ENCODE data around the gene AGO3.
"Not testable (repeated sequence)": the region's sequence is repeated elsewhere in the genome, so short reads cannot be mapped to it uniquely, and the experiment has no call there.

AGO3 gene

DNA sequence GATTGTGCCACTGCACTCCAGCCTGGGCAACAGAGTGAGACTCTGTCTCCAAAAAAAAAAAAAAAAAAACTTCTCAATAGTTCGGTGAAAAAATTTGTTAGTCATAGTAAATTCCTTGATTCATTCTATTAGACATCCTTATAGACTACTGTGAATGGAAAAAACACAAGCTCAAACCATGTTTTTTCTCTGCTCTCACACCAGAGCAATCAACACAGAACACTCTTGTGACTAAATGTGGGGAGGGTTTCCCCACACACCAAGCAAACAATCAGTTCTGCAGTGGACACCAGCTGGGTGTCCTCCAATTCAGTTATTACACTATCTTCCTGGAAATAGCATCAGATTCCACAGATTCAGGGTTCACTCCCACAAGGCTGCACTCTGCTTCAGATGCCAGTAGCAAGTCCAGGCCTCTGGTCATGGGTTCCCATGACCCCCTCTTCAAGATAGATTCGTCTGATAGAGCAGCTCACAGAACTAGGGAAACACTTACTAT, 83.9 kb downstream of the AGO3 start:
- DNase-seq: no peak

DNA sequence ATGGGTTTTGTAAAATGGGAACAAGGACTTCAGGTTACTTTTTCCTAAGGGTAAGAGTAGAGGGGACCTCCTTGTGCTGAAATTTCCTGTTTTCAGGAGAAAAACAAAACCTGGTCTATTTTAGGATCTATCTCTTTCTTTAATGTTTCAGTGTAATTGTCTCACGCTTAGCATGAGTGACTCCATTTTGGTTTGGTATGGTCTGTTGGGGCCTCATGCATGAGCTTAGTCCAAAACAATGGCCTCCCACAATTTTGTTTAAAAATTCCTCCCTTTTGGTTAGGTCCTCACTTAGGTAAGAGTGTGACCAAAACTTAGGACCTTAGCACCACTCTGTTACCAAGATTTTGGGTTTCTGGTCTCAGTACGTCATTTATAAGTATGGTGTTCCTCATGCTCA, 85.8 kb downstream of the AGO3 start:
- no peak for DNase-seq

DNA sequence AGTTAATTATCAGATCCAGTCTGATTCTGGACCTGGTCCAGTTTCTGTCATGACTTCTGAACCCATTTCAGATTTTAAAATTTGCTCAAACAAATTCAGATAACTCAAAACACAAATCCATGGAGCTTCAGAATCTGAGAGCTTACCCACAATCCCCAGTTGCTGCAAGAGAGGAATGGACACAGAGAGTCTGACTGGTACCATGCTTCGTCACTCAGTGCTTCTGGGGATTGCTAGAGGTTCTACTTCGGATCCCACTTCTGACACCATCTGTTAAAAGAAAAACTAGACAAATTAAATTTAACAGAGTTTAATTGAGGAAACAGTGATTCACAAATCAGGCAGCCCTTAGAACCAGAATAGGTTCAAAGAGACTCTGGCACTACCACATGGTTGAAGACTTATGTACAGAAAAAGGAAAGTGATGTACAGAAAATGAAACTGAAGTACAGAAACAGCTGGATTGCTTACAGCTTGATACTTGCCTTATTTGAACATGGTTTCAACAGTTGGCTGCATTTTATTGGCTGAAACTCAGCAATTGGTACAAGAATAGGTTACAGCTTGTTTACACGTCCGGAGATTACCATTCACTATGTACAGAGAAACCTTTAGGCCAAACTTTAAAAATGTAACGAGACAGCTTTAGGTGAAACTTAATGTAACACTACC, 92.3 kb downstream of the AGO3 start:
- DNase-seq: no peak

DNA sequence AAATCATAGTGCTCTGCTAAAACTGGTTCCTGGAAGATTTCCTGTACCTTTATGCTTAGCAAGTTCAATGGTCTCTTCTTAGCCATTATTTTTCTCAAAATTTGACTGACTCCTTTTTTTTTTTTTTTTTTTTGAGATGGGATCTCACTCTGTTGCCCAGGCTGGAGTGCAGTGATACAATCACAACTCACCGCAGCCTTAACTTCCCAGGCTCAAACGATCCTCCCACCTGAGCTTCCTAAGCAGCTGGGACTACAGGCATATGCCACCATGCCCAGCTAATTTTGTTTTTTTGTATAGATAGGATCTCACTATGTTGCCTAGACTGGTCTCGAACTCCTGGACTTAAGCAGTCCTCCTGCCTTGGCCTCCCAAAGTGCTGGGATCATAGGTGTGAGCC, 93.1 kb downstream of the AGO3 start:
- DNase-seq: not testable (repeated sequence)

DNA sequence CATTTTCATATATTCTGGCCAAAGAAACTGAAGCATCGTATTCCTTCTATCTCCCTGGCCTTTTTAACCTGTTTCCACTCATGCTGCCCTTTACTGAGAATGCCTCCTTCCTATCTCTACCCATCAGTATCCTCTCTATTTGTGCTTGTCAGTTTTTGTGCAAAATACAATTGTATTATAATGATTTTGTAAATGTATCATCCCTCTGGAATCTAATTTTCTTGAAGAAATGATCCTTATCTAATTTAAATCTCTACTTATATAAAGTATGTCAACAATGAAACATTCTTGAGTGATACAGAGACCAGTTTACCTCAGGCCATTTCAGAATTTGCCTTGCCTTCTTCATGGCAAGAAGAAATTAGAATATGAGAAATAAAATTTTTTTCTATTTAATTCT, 93.9 kb downstream of the AGO3 start:
- DNase-seq: no peak

DNA sequence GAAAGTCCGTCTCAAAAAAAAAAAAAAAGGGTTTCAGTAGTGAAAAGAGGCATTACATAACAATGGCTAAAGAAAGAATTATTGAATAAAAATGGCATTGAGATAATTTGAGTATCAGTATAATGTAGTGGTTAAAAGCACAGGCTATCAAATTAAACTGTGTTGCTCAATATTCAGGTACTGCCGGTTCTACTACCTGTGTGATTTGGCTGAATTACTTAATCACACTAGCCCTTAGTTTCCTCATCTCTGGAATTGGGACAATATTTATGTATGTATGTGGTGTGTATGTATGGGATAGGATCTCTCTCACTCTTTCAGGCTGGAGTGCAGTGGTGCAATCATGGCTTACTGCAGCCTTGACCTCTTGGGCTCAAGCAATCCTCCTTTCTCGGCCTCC, 96.9 kb downstream of the AGO3 start:
- DNase-seq: no peak

DNA sequence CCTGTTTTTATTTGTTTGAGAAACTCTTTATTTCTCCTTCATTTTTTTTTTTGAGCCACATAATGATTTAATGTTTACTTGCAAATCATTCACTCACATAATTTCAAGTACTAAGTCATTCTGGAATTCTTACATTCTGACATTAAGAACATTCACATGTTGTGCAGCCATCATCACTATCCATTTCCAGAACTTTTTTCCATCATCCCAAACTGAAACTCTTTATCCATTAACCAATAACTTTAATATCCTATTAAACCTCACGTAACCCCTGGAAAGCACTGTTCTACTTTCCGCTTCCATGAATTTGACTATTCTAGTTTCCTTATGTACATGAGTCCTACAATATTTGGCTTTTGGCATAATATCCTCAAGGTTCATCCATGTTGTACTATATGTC, 100.5 kb downstream of the AGO3 start:
- DNase-seq: no peak

DNA sequence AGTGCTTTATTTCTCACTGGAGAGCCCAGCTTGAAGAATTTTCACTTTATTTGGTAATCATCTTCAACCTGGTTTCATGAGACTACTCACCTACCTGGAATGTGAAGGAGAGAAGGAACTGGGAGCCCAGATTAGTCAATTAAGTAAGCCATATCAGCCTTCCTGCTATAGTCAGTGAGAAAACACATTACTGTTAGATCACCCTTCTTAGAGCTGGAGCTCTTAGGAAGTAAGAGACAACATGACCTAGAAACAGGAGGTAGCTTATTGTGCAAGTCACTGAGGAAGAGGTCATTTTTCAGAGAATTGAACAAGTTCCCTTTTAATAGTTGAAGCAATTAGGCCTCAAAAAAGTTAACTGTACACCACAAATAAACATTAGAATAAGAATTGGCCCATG, 103.8 kb downstream of the AGO3 start:
- no peak for DNase-seq

DNA sequence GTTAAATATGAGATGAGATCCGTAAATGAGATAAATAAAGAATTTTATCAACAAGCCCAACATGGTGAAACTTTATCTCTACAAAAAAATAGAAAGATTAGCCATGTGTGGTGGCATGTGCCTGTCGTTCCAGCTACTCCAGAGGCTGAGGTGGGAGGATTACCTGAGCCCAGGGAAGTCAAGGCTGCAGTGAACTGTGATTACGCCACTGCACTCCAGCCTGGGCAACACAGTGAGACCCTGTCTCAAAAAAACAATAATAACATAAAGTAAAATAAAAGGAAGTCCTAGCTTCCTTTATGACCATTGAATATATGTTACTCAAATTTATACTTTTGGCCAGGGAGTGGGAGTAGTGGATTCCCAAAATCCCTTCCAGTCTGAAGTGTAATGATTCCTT, 104.2 kb downstream of the AGO3 start:
- DNase-seq: no peak

DNA sequence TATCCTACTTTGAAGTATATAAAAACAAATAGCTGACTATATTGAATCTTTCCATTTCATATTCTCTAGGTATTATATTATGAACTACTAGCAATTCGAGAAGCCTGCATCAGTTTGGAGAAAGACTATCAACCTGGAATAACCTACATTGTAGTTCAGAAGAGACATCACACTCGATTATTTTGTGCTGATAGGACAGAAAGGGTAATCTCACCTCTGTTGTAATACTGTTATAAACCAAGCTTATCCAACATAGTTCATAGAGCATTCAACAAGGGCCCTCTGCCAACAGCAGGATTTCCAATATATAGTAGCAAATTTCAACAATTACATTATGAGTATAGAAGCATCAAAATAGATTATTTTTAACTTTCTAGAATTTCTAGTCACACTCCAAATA, 109.3 kb downstream of the AGO3 start:
- no peak for DNase-seq

DNA sequence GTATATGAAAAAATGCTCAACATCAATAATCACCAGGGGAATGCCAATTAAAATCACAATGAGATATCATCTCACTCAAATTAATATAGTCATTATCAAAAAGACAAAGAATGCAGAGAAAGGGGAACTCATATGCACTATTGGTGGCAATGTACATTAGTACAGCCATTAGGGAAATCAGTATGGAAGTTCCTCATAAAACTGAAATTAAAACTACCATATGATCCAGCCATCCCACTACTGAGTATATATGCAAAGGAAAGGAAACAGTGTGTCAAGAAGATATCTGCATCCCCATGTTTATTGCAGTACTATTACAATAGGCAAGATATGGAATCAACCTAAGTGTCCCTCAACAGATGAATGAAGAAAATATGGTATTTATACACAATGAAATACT, 120.9 kb downstream of the AGO3 start:
- DNase-seq: no peak

DNA sequence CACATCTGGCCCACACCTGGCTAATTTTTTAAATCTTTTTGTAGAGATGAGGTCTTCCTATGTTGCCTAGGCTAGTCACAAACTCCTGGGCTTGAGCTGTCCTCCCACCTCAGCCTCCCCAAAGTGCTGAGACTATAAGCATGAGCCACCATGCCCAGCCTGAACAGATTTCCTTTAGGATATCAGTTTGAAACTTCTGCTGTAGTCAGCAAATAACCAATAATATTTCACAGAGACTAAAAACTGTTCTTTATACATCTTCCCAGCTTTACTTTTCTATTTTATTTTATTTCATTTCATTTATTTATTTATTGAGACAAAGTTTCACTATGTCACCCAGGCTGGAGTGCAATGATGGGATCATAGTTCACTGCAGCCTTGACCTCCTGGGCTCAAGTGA, 123.1 kb downstream of the AGO3 start:
- no peak for DNase-seq

DNA sequence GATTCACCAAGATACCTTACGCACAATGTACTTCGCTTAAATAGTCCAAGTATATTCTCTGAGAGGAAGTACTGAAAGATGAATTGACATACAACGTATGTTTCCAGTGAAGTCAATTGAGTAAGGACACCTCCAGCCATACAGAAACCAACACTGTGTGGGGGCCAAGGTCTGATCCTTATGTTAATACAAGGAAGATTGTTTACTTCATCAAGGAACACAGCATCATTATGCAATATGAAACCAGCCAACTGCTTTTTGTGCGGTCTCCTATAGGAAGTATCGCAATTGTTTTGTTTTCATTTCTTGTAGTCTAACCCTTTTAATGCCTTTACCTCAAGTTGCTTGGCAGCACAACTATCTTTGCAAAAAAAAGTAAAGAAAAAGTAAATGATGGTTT, 124.8 kb downstream of the AGO3 start:
- DNase-seq: no peak

DNA sequence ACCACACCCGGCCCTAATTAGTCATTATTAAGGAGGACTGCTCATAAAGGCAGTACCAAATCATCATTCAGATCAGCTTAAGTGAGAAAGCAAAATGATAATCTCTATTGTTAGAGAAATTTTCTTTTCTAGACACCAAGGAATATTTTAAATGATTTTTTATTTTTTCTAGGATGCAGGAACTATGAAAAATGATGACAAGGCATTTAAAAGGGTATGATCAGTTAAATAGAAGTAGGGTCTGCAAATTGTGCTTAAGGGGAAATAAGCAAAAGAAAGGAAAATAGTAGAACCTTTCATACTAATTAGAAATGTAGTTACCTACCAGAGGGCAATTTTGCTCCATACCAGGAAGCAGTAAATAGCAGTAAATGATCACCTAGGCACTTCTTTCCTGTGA, 131.4 kb downstream of the AGO3 start:
- no peak for DNase-seq

DNA sequence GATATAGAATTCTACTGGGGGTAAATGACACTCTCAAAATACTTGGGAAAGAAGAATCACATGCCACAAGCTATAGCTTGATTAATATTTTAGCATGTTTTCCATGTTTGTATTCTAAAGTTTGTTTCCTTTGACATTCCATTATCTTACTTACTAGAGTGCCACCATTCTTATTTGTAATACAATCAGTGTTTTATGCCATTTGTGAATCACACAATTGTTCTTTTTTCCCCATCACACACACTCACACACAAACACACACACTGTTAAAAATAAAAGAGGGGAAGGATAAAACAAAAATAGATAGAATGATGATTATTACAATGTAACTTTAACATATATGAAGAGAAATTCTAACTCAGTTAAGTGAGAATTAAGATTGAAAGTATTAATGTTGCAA, 137.0 kb downstream of the AGO3 start:
- DNase-seq: no peak

DNA sequence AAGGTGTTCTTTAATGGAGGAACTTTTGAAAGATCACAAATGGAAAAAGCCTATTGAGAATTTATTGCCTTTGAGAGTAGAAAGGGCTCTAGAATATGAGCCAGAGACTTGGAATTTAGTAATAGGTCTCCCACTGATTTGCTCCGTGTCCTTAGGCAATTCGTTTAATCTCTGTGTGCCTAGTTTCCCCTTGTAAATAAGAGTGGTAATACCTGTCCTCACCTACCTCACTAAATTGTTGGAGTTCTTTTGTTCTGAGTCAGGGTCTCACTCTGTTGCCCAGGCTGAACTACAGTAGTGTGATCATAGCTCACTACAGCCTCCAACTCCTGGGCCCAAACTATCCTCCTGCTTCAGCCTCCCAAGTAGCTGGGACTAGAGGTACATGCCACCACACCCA, 138.0 kb downstream of the AGO3 start:
- DNase-seq: no peak

DNA sequence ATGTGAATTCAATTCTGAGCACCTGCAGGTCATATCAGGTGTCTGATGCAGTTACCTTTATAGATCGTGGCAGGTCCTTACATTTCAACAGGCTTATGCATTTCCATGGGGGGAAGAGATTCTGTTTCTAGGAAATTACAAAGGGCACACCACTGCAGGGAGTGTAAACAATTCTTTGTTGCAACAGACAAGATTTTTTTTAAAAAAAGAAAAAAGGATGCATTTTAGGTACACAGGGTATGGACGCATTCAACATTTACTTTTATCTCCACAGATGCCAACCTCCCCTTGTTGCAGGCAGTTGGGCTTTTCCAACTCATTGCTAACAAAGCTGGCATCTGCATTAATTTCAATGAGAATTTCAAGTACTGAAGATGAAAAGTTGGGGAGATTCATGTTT, 139.4 kb downstream of the AGO3 start:
- no peak for DNase-seq

DNA sequence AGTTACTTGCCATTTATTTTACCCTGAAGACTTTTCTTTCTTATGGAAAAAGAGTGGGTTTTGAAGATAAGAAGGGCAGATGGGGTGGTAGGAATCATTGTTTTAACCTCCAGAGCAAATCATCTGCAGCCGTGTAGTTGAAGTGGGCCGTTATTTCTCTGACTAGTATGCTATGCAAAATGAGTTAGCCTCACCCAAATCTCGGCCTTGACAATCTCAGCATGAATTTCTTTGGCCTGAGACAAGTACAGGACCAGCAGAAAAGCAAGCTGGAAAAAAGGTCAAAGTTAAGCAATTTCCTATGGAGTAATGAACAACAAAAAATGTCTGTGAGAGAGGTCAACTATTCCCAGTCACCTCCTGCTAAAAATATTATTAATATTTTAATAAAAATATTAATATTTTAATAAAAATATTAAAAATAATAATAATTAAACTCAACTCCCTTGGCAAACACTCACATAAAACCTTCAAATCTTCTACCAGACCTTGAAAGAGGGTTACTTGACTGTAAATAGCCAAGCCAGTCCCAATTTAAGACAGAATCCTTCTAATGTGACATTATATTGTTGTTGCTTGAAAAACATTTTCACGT, 146.2 kb downstream of the AGO3 start:
- no peak for DNase-seq

DNA sequence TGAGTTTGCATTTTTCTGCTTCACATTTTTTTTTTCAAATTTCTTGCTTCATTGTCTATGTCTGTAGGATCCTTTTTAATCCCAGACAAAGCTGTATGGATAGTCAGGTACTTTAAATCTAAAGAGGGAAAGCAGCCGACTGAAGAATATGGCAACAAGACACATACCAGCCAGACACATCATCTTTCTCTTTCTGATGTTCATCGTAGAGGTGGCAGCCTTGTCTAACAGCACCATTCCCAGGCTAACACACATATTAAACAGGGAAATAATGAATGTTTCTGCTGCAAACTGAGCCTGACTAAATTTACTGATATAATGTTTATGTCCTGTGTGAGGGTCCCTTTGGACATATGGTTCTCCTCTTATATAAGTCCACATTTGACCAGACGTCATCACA, 149.3 kb downstream of the AGO3 start:
- no peak for DNase-seq

DNA sequence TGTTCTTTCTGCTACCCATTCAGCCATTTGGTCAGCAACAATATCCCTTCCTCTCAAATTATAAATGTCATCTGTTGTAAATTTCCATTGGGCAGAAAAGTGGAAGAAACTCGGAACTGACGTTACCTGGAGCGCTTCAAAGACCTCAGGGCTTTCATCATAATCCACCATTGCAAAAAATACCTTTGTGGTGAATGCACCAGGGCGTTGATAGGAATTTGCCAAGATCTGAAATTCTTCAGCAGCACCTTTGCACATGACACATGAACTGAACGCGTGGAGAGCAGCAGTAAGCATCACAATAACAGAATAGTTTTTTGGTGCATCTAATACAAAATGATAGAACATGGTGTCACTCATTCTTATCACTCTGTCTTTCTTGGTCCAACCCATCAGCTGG, 149.9 kb downstream of the AGO3 start:
- no peak for DNase-seq

DNA sequence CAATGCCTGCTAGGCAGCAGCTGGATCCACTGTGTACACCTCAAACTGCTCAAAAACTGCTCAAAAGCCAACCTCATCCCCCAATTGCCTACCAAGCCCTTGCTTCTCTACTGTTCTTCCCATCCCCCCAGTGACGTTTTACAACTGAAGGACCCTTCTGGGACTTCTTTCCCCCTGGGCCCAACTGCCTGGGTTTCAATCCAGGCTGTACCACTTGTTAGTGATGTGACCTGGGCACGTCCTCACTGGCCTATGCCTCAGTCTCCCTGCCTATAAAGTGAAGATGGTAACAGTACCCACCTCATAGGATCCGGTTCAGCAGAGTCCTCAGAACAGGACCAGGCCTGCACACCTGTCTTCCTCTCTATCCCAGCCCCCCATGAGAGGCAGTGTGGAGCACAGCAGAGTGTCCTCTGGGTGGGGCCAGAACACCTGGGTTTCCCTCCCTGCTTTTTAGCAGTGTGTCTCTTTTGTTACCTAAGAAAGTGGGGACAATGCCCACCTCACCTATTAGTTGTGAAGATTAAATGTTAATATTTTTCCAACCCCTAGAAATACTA, 151.1 kb downstream of the AGO3 start:
- DNase-seq: no peak

DNA sequence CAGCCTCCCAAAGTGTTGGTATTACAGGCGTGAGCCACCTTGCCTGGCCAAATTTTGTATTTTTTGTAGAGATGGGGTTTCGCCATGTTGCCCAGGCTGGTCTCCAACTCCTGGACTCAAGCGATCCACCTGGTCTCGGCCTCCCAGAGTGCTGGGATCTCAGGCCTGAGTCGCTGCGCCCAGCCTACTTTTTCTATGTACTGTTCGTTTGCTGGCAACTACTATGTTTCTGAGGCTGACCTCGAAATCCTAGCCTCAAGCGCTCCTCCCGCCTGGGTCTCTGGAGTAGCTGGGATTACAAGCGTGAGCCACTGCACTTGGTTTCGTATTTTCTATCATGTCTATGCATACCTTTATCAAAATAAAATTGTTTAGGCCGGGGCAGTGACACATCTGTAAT, 152.3 kb downstream of the AGO3 start:
- no peak for DNase-seq

DNA sequence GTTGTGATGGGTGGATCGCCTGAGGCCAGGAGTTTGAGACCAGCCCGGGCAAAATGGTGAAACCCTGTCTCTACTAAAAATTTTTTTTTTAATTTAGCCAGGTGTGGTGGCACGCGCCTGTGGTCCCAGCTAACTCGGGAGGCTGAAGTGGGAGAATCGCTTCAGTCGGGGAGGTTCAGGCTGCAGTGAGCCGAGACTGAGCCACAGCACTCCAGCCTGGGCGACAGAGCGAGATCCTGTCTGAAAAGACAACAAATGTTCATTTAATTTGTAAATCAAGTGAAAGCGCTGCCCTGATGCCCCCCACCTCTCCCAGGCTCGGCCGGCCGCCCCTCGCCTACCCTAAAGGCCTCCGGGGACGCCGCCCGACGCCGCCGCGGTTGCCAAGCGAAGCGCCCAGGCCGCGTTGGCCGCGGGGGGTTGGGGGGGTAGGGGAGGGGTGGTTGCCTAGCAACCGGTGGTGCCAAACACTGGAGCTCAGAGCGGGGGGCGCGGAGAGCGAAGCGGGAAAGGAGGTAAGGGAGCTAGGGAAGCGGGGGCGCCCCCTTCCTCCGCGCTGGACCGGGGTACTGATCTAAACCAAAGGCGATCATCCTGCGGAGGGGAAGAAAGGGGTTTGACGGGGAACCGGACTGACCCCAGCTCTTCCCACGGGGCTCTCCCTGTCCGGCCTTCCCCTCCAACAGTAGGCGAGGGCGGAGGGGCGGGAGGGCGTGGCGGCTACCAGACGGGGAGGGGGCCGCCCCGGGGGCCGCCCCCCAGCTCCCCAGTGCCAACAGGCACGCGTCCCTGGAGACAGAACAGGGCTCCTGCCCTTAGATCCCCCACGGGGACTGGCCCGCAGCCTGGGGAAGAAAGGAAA, 153.0 kb downstream of the AGO3 start, which contains the start of gene TEKT2:
TEKT2 (plus strand) TSS at position 460 of the 862 bp plus-strand sequence. CDS start 828 bp downstream, outside the sequence.
- peak; percentile 43 to 80 for DNase-seq
